HepG2 (cell line): ENCODE measurements around the gene CDH23.

Source experiments
- JUND ChIP-seq: sonication (generic); formaldehyde crosslinking; IDR thresholded peaks from 2 replicates; pipeline ENCODE4 v1.8.0; 2022; ENCODE audit warnings: mild to moderate bottlenecking, missing genetic modification reagents
- TF ChIP-seq, protein P1 (sequence below), 2 experiments: IDR thresholded peaks; 2 replicates each; pipeline ENCODE4 v1.6.1; 2011 to 2012; ENCODE audit warnings: low read length in 2 of 2, borderline replicate concordance in 1 of 2, low read depth in 1 of 2, mild to moderate bottlenecking in 1 of 2, moderate library complexity in 1 of 2

DNA sequence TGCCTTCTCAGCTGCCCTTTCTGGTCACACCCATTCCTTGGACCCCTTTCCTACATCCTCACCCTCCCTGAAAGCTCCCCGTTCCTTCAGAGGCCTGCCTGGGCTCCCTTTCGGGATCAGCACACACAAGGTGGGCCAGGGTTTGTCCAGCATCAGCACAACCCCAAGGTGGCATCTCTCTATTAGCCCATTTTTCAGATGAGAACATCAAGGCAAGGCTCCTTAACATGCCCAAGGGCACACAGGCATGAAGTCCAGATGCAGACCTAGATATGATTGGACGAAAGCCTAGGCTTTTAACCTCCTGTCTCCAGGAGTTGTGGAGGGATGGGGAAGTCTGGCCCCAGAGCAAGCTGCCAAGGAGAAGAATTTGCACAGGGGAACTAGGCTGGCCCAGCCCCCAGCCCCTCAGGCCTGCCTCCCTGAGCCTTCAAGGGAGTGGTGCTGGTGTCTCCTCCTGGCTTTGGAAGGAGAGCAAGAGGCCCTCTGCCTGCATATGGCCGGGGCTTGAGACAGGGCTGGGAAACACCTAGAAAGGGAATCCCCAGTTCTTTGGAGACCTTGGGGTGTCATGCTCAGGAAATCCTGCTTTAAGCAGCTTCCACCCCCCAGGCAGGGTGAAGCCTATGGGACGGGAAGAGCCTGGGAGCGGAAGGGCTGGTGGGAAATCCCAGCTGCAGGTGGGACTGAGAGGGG is 385.6 kb downstream of the CDH23 start:
- TF ChIP-seq, protein P1, sequence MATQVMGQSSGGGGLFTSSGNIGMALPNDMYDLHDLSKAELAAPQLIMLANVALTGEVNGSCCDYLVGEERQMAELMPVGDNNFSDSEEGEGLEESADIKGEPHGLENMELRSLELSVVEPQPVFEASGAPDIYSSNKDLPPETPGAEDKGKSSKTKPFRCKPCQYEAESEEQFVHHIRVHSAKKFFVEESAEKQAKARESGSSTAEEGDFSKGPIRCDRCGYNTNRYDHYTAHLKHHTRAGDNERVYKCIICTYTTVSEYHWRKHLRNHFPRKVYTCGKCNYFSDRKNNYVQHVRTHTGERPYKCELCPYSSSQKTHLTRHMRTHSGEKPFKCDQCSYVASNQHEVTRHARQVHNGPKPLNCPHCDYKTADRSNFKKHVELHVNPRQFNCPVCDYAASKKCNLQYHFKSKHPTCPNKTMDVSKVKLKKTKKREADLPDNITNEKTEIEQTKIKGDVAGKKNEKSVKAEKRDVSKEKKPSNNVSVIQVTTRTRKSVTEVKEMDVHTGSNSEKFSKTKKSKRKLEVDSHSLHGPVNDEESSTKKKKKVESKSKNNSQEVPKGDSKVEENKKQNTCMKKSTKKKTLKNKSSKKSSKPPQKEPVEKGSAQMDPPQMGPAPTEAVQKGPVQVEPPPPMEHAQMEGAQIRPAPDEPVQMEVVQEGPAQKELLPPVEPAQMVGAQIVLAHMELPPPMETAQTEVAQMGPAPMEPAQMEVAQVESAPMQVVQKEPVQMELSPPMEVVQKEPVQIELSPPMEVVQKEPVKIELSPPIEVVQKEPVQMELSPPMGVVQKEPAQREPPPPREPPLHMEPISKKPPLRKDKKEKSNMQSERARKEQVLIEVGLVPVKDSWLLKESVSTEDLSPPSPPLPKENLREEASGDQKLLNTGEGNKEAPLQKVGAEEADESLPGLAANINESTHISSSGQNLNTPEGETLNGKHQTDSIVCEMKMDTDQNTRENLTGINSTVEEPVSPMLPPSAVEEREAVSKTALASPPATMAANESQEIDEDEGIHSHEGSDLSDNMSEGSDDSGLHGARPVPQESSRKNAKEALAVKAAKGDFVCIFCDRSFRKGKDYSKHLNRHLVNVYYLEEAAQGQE (IDR thresholded peaks at IDR 0.05; ENCODE audit: borderline replicate concordance in 1 of 2, low read depth in 1 of 2, low read length in 2 of 2) = no peak
- TF ChIP-seq JUND (CRISPR knock-in tag) = no peak
